ENCODE data around the gene PCSK6. TPM values are rescaled to one million over a fixed set of nuclear protein-coding genes. Genes with fewer than 3 reads are reported as not detected.
"Not testable (repeated sequence)": the region's sequence is repeated elsewhere in the genome, so short reads cannot be mapped to it uniquely, and the experiment has no call there.

Gene PCSK6
- polyA plus RNA-seq, 1 experiment, result 0.29 TPM

DNA sequence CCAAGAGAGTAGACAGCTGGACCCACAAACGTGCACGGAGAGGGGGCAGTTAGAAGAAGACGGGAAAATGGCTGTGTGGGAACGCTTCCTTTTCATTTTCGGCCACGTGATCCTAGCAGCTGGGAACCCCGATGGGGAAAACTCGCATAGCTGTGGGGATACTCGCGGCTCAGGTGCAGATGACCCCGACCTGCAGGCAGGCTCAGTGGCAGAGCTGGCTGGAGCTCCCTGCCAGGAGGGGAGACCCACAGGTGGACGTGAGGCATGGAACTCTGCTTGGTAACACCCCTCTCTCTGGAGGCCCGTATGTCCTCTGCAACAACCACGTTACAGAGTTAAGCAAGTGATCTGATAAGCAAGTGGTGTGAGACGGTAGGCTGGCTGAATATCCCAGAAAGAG, 109.9 kb downstream of the PCSK6 start:
- CTCF ChIA-PET, result no interaction called here
- Histone ChIP-seq H3K4me3 (ENCODE audit: low read depth, low read length) (no peak overlapping the region), H3K36me3 (ENCODE audit: control insufficient read depth, insufficient read depth, low read length) (no peaks in the 10 kb centered on the region), H3K27me3 (ENCODE audit: control insufficient read depth, insufficient read depth, low read length) (no peaks in the 10 kb centered on the region; the same call in 1 of the 2 replicates)
- POLR2A ChIA-PET, result no interaction called here
- no peak for TF ChIP-seq CTCF (IDR thresholded peaks at IDR 0.05; ENCODE audit: insufficient read depth, low read depth, low read length)
- DNase-seq (ENCODE audit: low read depth), result no peak

DNA sequence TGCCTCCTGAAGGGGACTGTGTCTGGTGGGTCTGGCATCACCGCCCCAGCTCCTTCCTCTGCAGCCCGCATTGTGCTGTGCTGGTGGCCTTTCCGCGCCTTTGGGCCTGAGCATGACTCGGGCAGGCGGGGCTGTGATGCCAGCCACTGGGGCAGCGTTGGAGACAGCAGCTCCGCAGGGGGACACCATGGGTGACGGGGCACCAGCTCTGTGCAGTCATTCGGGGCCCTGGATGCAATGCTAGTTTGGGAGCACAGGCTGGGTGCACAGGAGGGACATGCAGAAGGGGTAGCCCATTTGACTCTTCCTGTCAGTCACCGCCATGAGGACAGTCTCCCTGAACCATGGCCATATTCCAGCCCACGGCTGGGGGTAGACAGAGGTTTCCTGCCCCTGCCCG, 110.6 kb downstream of the PCSK6 start:
- no peak overlapping the region for H3K4me3 ChIP-seq (ENCODE audit: low read depth, low read length)
- H3K27me3 ChIP-seq (ENCODE audit: control insufficient read depth, insufficient read depth, low read length), result no peaks in the 10 kb centered on the region; the same call in 1 of the 2 replicates
- H3K36me3 ChIP-seq (ENCODE audit: control insufficient read depth, insufficient read depth, low read length), result no peaks in the 10 kb centered on the region
- ChIA-PET POLR2A (no interaction called here), CTCF (no interaction called here)
- DNase-seq (ENCODE audit: low read depth), result no peak
- TF ChIP-seq CTCF (IDR thresholded peaks at IDR 0.05; ENCODE audit: insufficient read depth, low read depth, low read length), result no peak

DNA sequence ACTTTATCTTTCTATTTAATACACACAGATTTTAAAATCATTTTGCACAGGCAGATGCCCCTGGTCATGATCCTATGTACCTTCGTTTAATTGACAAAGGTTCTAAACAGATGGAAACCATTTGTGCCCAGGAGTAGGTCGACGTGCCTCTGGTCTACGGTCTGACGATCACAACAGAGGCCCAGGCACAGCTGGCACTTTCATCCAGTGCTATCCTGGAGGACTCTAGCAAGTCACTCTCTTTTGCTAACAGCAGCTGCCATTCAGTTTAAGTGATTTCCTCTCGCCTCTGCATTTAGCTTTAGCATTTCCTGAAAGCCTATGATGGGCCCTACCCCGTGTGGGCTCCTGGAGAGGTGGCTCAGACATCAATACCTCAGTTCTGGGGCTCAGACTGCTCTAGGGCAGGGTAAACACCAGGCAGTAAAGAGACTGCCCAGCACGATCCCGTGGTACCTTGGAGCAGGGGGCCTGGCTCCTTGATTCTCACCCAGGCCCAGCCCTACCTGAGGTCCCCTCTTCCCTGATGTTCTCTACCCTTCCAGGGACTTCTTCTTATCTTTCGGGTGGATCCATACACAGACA, 111.2 kb downstream of the PCSK6 start:
- Histone ChIP-seq H3K36me3 (ENCODE audit: control insufficient read depth, insufficient read depth, low read length) (no peaks in the 10 kb centered on the region), H3K27me3 (ENCODE audit: control insufficient read depth, insufficient read depth, low read length) (no peaks in the 10 kb centered on the region; the same call in 1 of the 2 replicates), H3K4me3 (ENCODE audit: low read depth, low read length) (no peak overlapping the region)
- ChIA-PET CTCF (no interaction called here), POLR2A (no interaction called here)
- TF ChIP-seq CTCF (IDR thresholded peaks at IDR 0.05; ENCODE audit: insufficient read depth, low read depth, low read length), result no peak
- no peak for DNase-seq (ENCODE audit: low read depth)

- ChIA-PET CTCF (no interaction called here), POLR2A (no interaction called here)
- Histone ChIP-seq H3K4me3 (ENCODE audit: low read depth, low read length) (no peak overlapping the region), H3K27me3 (ENCODE audit: control insufficient read depth, insufficient read depth, low read length) (no peaks in the 10 kb centered on the region; the same call in 1 of the 2 replicates), H3K36me3 (ENCODE audit: control insufficient read depth, insufficient read depth, low read length) (no peaks in the 10 kb centered on the region)
- no peak for TF ChIP-seq CTCF (IDR thresholded peaks at IDR 0.05; ENCODE audit: insufficient read depth, low read depth, low read length)
- no peak for DNase-seq (ENCODE audit: low read depth)
These were observed 112.7 kb downstream of the PCSK6 start for GRCh38 chr15:101376615-101377395.

GRCh38 chr15:101375006-101375405, 114.5 kb downstream of the PCSK6 start:
- POLR2A ChIA-PET; H3K27me3 ChIP-seq (ENCODE audit: control insufficient read depth, insufficient read depth, low read length); CTCF ChIA-PET; DNase-seq (ENCODE audit: low read depth); H3K4me3 ChIP-seq (ENCODE audit: low read depth, low read length); H3K36me3 ChIP-seq (ENCODE audit: control insufficient read depth, insufficient read depth, low read length): not testable (repeated sequence)

All from BJ (cell line).